Cardiac muscle cell (in vitro differentiated cells and primary cell): Measurements from ENCODE around the gene DOCK10. TPM values are rescaled to one million over a fixed set of nuclear protein-coding genes. Genes with fewer than 3 reads are reported as not detected.

ENCODE experiments used
- DNase-seq, 2 donors: peaks; one replicate each; pipeline versions ENCODE4 v3.0.0 to v3.0.0-alpha.2; 2010 to 2017; ENCODE audit warnings: low read depth in 1 of 2, low spot score in 1 of 2
- H3K27ac ChIP-seq: fragments of 200-600 bp; sonication (generic); 2 replicates; pipeline ENCODE4 v1.5.1; 2016
- H3K27me3 ChIP-seq: fragments of 200-600 bp; sonication (generic); 2 replicates; pipeline ENCODE4 v1.6.0; 2016; ENCODE audit warnings: control low read depth
- H3K36me3 ChIP-seq: fragments of 200-600 bp; sonication (generic); 2 replicates; pipeline ENCODE4 v1.5.1; 2016; ENCODE audit warnings: control low read depth
- H3K4me1 ChIP-seq: fragments of 200-600 bp; sonication (generic); 2 replicates; pipeline ENCODE4 v1.8.1; 2017; ENCODE audit warnings: low read depth, mild to moderate bottlenecking, mixed run types
- H3K4me3 ChIP-seq: fragments of 200-600 bp; sonication (generic); 2 replicates; pipeline ENCODE4 v1.5.1; 2016; ENCODE audit warnings: mild to moderate bottlenecking
- H3K9me3 ChIP-seq: fragments of 200-600 bp; sonication (generic); 2 replicates; pipeline ENCODE4 v1.5.1; 2017; ENCODE audit warnings: low read depth, mild to moderate bottlenecking, control low read depth
- polyA plus RNA-seq: library from polyadenylated mRNA; unstranded; fragments of >200 nt; fragmentation: Nextera tagmentation; extraction: Ambion mirVana; gene quantifications from 2 replicates; pipeline ENCODE4 v1.2.1, GENCODE V29; 2016
- total RNA-seq: library from RNA; depleted of rRNA; stranded (reverse); fragments of >200 nt; gene quantifications from 2 replicates; pipeline ENCODE4 v1.2.3, GENCODE V29; 2016
- TF ChIP-seq, protein P1 (sequence below): IDR thresholded peaks from 2 replicates; pipeline ENCODE4 v1.5.1; 2012; ENCODE audit warnings: low read depth, mild to moderate bottlenecking, low read length

DOCK10 gene
- total and polyA plus RNA-seq, 2 experiments from 2014 or later: not detected

DNA sequence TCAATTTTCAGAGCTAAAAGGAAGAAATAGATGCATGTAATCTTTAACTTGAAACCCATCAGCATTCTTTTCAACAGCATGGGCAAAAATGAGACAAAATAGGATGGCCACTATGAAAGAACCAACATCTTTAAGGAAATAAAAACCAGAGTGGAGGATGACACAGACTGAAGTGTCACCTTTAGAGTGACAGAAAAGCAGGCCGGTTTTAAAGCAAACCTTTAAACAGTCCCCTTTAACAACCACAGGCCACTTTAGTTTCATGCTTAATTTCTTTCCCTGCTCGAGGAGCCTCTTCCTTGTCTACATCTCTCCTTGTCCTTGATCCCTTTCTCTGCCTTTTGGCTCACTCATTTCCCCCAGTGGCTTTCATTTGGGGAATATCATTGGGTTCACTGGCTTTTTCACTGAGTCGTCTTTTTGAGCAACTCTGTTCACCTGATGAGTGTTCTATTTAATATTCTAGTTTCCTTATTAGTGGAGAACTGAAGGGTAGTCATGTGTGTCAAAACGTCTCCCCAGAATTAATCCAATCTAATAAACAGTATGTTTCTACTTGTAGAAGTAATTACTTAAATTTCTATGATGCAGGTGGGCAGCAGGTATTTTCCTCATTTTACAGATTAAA is 72.5 kb downstream of the DOCK10 start:
- H3K36me3 ChIP-seq: no peaks in the 10 kb centered on the region

DNA sequence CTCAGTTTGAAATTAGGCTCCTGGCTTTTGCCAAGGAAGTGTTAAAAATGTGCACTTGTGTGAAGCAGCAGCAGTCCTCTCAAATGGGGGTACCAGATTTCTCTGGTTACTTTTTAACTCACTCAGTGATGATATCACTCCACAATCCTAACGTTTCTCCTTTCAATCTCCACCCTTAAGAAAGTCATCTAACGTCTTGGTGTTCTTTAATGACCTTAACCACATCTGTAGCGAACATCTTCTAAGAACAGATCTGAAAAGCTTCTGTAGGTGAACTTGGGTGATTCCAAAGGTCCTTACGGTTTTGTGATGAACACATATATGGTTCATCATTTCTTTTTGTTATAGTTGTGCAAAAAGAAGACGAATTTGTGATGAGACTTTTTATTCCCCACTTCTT is 73.2 kb downstream of the DOCK10 start:
- H3K27ac ChIP-seq: no peak overlapping the region
- H3K36me3 ChIP-seq: no peaks in the 10 kb centered on the region
- TF ChIP-seq, protein P1, sequence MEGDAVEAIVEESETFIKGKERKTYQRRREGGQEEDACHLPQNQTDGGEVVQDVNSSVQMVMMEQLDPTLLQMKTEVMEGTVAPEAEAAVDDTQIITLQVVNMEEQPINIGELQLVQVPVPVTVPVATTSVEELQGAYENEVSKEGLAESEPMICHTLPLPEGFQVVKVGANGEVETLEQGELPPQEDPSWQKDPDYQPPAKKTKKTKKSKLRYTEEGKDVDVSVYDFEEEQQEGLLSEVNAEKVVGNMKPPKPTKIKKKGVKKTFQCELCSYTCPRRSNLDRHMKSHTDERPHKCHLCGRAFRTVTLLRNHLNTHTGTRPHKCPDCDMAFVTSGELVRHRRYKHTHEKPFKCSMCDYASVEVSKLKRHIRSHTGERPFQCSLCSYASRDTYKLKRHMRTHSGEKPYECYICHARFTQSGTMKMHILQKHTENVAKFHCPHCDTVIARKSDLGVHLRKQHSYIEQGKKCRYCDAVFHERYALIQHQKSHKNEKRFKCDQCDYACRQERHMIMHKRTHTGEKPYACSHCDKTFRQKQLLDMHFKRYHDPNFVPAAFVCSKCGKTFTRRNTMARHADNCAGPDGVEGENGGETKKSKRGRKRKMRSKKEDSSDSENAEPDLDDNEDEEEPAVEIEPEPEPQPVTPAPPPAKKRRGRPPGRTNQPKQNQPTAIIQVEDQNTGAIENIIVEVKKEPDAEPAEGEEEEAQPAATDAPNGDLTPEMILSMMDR: no peak
- H3K9me3 ChIP-seq: no peaks in the 10 kb centered on the region
- H3K27me3 ChIP-seq: peaks cover 20% of the 10 kb centered on the region
- DNase-seq: no peak
- H3K4me1 ChIP-seq: no peaks in the 10 kb centered on the region
- H3K4me3 ChIP-seq: no peak overlapping the region

More for the DNA sequence above, 72.5 kb downstream of the DOCK10 start:
- H3K27ac ChIP-seq: no peak overlapping the region
- H3K9me3 ChIP-seq: no peaks in the 10 kb centered on the region
- TF ChIP-seq, protein P1: no peak
- no peaks in the 10 kb centered on the region for H3K4me1 ChIP-seq
- peaks cover 20% of the 10 kb centered on the region for H3K27me3 ChIP-seq
- no peak overlapping the region for H3K4me3 ChIP-seq
- no peak for DNase-seq

DNA sequence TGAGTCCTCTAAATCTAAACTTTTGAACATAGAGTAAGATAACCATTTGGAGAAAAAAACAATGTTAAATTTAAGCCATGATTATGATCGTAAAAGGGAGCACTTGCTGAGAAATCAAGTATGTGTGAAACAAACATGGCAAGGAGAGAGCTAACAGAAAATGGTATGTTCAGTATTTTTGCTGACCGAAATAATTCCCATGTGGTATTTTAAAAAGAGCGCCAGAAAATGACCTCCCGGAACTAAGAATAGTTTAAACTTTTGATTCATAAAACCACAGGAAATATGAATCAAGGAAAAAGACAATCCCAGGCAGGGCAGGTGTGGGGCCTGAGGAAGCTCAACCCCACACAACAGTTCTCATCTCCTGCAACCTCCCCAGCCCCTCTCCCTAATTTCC is 74.2 kb downstream of the DOCK10 start:
- no peaks in the 10 kb centered on the region for H3K9me3 ChIP-seq
- H3K27me3 ChIP-seq: peaks cover 17% of the 10 kb centered on the region
- TF ChIP-seq, protein P1: no peak
- H3K36me3 ChIP-seq: no peaks in the 10 kb centered on the region
- no peak overlapping the region for H3K27ac ChIP-seq
- H3K4me3 ChIP-seq: no peak overlapping the region
- no peaks in the 10 kb centered on the region for H3K4me1 ChIP-seq
- no peak for DNase-seq

DNA sequence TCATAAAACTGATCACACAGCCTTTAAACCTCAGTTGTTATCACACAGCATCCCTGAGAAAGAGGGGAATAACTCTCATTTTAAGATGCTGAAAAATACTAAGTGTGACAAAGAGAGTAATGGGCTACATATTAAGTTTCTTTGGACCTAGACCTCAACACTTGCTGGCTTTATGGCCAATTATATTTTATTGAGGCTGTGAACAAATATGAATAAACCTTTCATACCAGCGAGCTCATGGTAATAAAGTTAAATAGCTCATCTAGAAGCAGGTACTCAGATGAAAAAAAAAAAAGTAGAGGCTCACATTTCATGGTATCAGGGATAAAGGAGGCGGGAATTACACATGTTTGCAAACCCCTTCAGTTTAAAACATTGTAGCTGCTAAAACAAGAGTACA is 75.7 kb downstream of the DOCK10 start:
- Histone ChIP-seq H3K27ac (no peak overlapping the region), H3K4me1 (no peaks in the 10 kb centered on the region), H3K36me3 (no peaks in the 10 kb centered on the region), H3K27me3 (peaks cover 13% of the 10 kb centered on the region), H3K4me3 (no peak overlapping the region), H3K9me3 (no peaks in the 10 kb centered on the region)
- DNase-seq: no peak
- TF ChIP-seq, protein P1: no peak

DNA sequence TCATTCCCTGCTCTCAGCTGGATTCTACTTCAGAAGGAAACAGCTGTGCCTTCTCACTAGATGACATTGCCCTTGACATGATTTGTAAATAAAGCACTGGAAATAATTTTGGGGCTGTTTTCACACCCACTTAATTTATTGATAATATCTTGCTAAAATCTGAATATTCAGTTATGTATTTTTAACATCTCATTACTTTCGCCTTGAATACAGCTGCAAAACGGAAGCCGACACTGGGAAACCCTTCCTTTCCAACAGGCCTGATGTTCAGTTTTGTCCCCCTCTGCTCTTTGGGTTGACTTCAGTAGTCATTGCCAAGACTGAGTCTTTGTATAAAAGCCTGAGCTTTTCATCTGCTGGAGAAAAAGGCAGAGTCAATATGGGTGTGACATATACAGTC is 82.7 kb downstream of the DOCK10 start:
- Histone ChIP-seq H3K27ac (no peak overlapping the region), H3K36me3 (no peaks in the 10 kb centered on the region)

More for the DNA sequence above, 82.7 kb downstream of the DOCK10 start:
- DNase-seq: no peak
- TF ChIP-seq, protein P1: no peak
- Histone ChIP-seq H3K27me3 (peaks cover 21% of the 10 kb centered on the region), H3K9me3 (no peaks in the 10 kb centered on the region), H3K4me3 (no peak overlapping the region), H3K4me1 (no peaks in the 10 kb centered on the region)
